Epithelial cell of esophagus (primary cell): ENCODE data around the gene GALNT17.

Experiments
- DNase-seq: peaks from one replicate; pipeline ENCODE4 v3.0.0; 2010; ENCODE audit warnings: low read depth
- H3K4me3 ChIP-seq: 2 replicates; pipeline ENCODE4 v1.5.1; 2011; ENCODE audit warnings: mild to moderate bottlenecking, low read length, control low read depth
- CTCF ChIP-seq: IDR thresholded peaks from 2 replicates; pipeline ENCODE4 v1.5.1; 2011; ENCODE audit warnings: low read depth, mild to moderate bottlenecking, low read length, control low read depth, inconsistent platforms; ENCODE audit not compliant: insufficient read depth; ENCODE audit errors: missing control alignments

GALNT17 gene

GRCh38 chr7:71442492-71443190 is 310.7 kb downstream of the GALNT17 start:
- DNase-seq = no peak
- H3K4me3 ChIP-seq = no peak overlapping the region
- no peak for TF ChIP-seq CTCF

GRCh38 chr7:71443191-71443530 is 311.2 kb downstream of the GALNT17 start:
- no peak for TF ChIP-seq CTCF
- DNase-seq = no peak
- no peak overlapping the region for H3K4me3 ChIP-seq

- no peak for DNase-seq
- no peak overlapping the region for H3K4me3 ChIP-seq
- no peak for TF ChIP-seq CTCF
These were observed 312.2 kb downstream of the GALNT17 start for GRCh38 chr7:71444130-71444529.

- no peak for TF ChIP-seq CTCF
- DNase-seq = no peak
- no peak overlapping the region for H3K4me3 ChIP-seq
These were observed 321.7 kb downstream of the GALNT17 start for GRCh38 chr7:71453630-71454029.

- TF ChIP-seq CTCF = no peak
- DNase-seq = no peak
- H3K4me3 ChIP-seq = no peak overlapping the region
These were observed 323.0 kb downstream of the GALNT17 start for GRCh38 chr7:71454981-71455380.

- TF ChIP-seq CTCF = no peak
- no peak overlapping the region for H3K4me3 ChIP-seq
- no peak for DNase-seq
These were observed 325.1 kb downstream of the GALNT17 start for GRCh38 chr7:71457021-71457420.

- no peak overlapping the region for H3K4me3 ChIP-seq
- TF ChIP-seq CTCF = no peak
- no peak for DNase-seq
These were observed 326.1 kb downstream of the GALNT17 start for GRCh38 chr7:71457846-71458590.
